Kidney epithelial cell (primary cell): ENCODE measurements around the gene TOMM7. TPM values are rescaled to one million over a fixed set of nuclear protein-coding genes. Genes with fewer than 3 reads are reported as not detected.
"Not testable (repeated sequence)": the region's sequence is repeated elsewhere in the genome, so short reads cannot be mapped to it uniquely, and the experiment has no call there.

Experiments
- DNase-seq: peaks from one replicate; pipeline ENCODE4 v3.0.0-alpha.2; 2010; ENCODE audit warnings: low read depth
- H3K27me3 ChIP-seq: 2 replicates; pipeline ENCODE4 v1.6.0; 2011; ENCODE audit warnings: low read length; ENCODE audit not compliant: control insufficient read depth, insufficient read depth
- H3K36me3 ChIP-seq: 2 replicates; pipeline ENCODE4 v1.5.1; 2011; ENCODE audit warnings: low read length; ENCODE audit not compliant: control insufficient read depth, insufficient read depth
- H3K4me3 ChIP-seq: 2 replicates; pipeline ENCODE4 v1.5.1; 2011; ENCODE audit warnings: low read depth, mild to moderate bottlenecking, control low read depth, low read length
- total RNA-seq: library from RNA; depleted of rRNA; stranded (reverse); fragments of >200 nt; gene quantifications from 2 replicates; pipeline ENCODE4 v1.2.3, GENCODE V29; 2015
- TF ChIP-seq, protein P1 (sequence below): IDR thresholded peaks from 2 replicates; pipeline ENCODE4 v1.5.1; 2011; ENCODE audit warnings: mild to moderate bottlenecking, moderate library complexity, low read length, control low read depth, inconsistent platforms; ENCODE audit not compliant: insufficient read depth, poor library complexity, severe bottlenecking

The TOMM7 gene
- total RNA-seq, 1 donor from 2014 or later, result 90.5 TPM

DNA sequence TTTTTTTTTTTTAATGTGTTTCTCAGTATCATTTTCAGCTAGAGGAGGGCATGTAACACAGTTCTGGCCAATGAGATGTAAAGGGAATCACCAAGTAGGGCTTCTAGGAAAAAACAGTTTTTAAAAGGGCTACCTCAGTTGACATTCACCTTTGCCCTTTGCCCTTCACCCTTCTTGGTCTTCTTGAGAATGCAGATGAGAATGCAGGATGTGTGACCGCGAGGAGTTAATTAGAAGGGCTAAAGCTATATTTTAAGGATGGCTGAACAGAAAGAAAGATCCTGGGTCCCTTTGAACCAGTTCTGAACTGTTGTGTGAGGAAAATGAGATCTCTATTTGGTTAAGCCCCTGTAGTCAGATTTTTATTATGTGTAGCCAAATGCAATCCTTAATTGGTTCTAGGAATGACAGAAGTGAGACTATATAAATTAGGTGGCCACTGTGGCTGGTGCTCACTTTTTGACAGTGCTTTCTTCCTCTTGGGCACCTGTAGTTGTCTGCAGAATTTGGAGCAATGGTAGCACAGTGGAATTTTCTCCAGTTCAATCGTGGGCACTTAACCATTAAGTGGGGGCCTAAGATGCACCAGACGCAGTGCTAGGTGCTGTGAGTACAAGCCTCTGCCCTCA lies 21.1 kb upstream of the TOMM7 start:
- TF ChIP-seq, protein P1, sequence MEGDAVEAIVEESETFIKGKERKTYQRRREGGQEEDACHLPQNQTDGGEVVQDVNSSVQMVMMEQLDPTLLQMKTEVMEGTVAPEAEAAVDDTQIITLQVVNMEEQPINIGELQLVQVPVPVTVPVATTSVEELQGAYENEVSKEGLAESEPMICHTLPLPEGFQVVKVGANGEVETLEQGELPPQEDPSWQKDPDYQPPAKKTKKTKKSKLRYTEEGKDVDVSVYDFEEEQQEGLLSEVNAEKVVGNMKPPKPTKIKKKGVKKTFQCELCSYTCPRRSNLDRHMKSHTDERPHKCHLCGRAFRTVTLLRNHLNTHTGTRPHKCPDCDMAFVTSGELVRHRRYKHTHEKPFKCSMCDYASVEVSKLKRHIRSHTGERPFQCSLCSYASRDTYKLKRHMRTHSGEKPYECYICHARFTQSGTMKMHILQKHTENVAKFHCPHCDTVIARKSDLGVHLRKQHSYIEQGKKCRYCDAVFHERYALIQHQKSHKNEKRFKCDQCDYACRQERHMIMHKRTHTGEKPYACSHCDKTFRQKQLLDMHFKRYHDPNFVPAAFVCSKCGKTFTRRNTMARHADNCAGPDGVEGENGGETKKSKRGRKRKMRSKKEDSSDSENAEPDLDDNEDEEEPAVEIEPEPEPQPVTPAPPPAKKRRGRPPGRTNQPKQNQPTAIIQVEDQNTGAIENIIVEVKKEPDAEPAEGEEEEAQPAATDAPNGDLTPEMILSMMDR, result no peak
- no peak for DNase-seq

DNA sequence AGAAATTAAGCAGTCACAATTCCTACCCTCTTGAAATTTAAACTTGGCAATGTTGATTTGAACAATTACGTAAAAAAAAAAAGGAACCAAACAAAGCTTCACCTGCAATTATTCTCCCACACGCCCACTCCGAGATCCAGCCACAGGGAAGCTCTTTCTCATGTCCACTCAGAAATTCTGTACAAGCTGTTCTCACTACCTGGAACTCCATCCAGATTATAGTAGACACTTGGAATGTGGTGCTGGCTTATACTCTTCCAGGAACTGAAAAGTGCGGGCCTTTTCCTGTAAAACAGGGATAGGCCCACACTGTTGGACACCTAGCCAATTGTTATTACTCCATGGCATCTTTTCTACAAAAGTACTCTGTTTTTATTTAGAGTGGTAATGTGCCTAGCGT lies 20.3 kb upstream of the TOMM7 start:
- Histone ChIP-seq H3K4me3 (no peak overlapping the region), H3K36me3 (no peaks in the 10 kb centered on the region), H3K27me3 (no peaks in the 10 kb centered on the region)
- TF ChIP-seq, protein P1, result no peak
- DNase-seq, result no peak

More for the DNA sequence above, 21.1 kb upstream of the TOMM7 start:
- no peaks in the 10 kb centered on the region for H3K27me3 ChIP-seq
- no peaks in the 10 kb centered on the region for H3K36me3 ChIP-seq
- no peak overlapping the region for H3K4me3 ChIP-seq

DNA sequence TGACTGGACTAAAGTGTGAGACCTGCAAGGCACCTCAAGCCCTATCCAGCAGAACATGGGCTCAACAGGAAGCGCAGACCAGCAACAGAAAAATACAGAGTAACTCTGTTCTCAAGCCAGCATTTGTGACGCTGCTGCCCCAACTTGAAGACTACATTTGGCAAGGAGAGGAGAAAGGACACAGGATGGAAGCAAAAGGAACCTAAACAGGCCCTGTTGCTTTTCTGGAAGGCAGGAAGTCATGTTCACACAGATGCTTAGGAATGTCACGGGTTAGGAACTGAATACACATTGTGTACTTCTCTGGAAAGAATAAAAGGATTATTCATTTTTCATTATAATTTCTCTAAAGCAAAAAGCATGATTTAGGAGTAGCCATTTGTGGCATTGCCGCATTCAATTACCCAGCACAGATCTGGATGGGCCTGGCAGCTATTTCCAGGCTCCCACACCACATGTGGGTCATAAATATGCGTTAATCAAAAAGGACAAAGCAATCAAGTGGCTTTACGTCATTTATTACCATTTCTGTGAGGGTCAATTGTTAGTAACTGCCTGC lies 19.8 kb upstream of the TOMM7 start:
- Histone ChIP-seq H3K4me3 (no peak overlapping the region), H3K36me3 (no peaks in the 10 kb centered on the region), H3K27me3 (no peaks in the 10 kb centered on the region)
- no peak for DNase-seq
- TF ChIP-seq, protein P1, result no peak

DNA sequence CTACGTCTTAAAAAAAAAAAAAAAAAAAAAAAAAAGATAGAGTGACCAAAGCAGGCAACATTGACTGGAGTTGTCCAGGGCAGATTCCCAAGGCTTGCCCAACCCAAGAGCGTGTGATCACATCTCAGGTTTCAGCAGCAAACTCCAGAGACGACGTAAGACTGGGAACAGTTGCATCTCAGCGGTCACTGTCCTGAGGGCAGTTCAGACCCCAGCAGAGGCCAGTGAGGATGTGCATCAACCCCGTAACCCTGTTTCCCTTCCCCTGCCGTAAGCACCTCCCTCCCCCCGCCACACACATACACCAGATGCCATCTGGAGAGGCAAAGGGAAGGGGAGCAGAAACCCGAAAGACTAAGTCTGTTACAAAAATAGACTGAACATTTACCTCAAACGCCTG lies 19.3 kb upstream of the TOMM7 start:
- TF ChIP-seq, protein P1, result no peak
- H3K4me3 ChIP-seq, result no peak overlapping the region
- no peak for DNase-seq
- H3K27me3 ChIP-seq, result no peaks in the 10 kb centered on the region
- H3K36me3 ChIP-seq, result no peaks in the 10 kb centered on the region

DNA sequence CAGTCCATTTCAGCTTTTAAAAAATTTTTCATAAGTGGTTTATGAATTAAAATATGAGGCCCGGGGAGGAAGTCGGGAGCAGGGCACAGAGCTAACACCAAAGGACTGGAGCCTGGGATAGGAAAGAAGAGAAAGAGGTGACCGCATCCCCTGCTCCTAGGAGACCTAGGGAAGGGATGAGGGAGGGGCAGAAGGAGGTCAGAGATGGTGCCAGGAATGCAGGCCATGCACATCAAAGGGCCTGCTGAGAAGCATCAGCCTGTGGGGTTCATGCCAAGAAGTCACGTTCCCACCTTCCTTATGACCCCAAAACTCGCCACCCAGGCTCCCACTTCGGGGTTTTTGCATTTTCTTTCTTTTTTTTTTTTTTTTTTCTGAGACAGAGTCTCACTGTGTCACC lies 14.7 kb upstream of the TOMM7 start:
- H3K36me3 ChIP-seq, result no peaks in the 10 kb centered on the region
- no peak for DNase-seq
- TF ChIP-seq, protein P1, result no peak
- H3K27me3 ChIP-seq, result no peaks in the 10 kb centered on the region
- H3K4me3 ChIP-seq, result no peak overlapping the region

DNA sequence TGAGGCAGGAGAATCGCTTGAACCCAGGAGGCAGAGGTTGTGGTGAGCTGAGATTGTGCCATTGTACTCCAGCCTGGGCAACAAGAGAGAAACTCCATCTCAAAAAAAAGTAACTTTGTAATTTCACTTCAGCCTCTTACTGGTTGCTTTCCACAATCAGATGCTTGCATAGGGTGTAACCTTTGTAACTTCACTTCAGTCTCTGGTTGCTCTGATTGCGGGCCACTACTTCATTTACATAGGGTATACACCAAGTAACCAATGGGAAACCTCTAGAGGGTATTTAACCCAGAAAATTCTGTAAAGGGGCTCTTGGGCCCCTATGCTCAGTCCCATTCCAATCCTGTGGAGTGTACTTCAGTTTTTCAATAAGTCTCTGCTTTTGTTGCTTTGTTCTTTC lies 13.9 kb upstream of the TOMM7 start:
- DNase-seq, H3K27me3 ChIP-seq, H3K4me3 ChIP-seq, H3K36me3 ChIP-seq: not testable (repeated sequence)
